Measurements from ENCODE around the gene RNF126.
"Not testable (repeated sequence)": the region's sequence is repeated elsewhere in the genome, so short reads cannot be mapped to it uniquely, and the experiment has no call there.

The RNF126 gene

GRCh38 chr19:610071-610800 lies 52.8 kb downstream of the RNF126 start:
- peak overlapping the region; percentile 61 for H3K4me3 ChIP-seq (ENCODE audit: low read depth, low read length)
- TF ChIP-seq, protein P1, sequence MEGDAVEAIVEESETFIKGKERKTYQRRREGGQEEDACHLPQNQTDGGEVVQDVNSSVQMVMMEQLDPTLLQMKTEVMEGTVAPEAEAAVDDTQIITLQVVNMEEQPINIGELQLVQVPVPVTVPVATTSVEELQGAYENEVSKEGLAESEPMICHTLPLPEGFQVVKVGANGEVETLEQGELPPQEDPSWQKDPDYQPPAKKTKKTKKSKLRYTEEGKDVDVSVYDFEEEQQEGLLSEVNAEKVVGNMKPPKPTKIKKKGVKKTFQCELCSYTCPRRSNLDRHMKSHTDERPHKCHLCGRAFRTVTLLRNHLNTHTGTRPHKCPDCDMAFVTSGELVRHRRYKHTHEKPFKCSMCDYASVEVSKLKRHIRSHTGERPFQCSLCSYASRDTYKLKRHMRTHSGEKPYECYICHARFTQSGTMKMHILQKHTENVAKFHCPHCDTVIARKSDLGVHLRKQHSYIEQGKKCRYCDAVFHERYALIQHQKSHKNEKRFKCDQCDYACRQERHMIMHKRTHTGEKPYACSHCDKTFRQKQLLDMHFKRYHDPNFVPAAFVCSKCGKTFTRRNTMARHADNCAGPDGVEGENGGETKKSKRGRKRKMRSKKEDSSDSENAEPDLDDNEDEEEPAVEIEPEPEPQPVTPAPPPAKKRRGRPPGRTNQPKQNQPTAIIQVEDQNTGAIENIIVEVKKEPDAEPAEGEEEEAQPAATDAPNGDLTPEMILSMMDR (IDR thresholded peaks at IDR 0.05; ENCODE audit: insufficient read depth, low read depth, low read length, missing control alignments): no peak
- peak; percentile 70 for DNase-seq (ENCODE audit: low read depth)

DNA sequence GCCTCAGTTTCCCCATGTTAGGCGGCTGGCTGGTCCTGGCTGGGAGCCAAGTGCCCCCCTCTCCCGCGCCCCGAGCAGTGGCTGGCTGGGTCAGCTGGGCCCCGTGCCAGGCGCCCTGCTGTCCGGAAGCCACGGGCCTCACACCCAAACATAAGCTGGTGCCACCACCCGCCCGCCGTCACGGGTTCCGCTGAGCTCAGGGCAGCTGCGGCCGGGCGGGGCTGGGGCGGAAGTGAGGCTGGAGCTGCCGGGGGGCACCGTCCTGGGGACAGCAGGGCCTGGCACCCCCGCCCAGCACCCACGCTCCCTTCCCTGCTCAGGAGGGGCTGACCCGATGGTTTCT lies 54.0 kb downstream of the RNF126 start:
- DNase-seq (ENCODE audit: low read depth): no peak
- no peak overlapping the region for H3K4me3 ChIP-seq (ENCODE audit: low read depth, low read length)
- TF ChIP-seq, protein P1 (IDR thresholded peaks at IDR 0.05; ENCODE audit: insufficient read depth, low read depth, low read length, missing control alignments): no peak

DNA sequence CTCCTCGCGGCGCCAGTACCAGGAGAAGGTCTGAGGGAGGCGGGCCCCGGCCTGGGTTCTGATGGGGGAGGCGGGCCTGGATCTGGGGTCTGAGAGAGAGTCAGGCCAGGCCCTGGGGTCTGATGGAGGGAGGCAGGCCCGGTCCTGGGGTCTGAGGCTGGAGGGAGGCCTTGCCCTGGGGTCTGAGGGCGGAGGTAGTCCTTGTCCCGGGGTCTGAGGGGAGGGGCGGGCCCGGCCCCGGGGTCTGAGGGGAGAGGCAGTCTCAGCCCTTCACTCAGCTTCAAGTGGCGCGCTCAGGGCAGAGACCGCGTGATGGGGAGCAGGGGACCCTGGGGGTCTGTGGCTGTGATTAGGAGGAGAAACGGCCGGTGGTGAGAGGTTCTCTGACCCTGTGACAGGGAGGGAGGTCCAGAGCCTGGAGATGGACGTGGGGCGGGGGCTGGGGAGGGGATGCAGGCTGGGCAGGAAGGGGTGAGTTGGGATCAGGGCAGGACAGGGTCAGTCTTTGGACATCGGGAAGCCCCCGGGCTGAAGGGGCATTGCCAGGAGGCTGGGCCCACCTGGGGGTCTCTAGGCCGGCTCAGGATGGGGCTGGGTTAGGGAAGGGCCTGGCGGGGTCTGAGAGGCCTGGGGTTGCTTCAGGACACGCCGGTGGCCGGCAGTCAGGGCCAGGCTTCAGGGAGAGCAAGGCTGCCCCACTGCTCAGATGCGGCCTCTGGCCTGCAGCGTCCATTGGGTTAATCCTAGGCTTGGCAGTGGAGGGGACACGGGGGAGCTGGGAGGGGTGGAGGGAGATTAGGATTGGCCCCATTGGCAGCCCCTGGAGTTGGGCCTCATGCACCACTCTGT lies 54.6 kb downstream of the RNF126 start:
- no peak for DNase-seq (ENCODE audit: low read depth)
- no peak overlapping the region for H3K4me3 ChIP-seq (ENCODE audit: low read depth, low read length)
- TF ChIP-seq, protein P1 (IDR thresholded peaks at IDR 0.05; ENCODE audit: insufficient read depth, low read depth, low read length, missing control alignments): no peak

- TF ChIP-seq, protein P1 (IDR thresholded peaks at IDR 0.05; ENCODE audit: insufficient read depth, low read depth, low read length, missing control alignments): no peak
- H3K4me3 ChIP-seq (ENCODE audit: low read depth, low read length): no peak overlapping the region
- DNase-seq (ENCODE audit: low read depth): no peak
Observed at GRCh38 chr19:607301-608154, 55.5 kb downstream of the RNF126 start.

DNA sequence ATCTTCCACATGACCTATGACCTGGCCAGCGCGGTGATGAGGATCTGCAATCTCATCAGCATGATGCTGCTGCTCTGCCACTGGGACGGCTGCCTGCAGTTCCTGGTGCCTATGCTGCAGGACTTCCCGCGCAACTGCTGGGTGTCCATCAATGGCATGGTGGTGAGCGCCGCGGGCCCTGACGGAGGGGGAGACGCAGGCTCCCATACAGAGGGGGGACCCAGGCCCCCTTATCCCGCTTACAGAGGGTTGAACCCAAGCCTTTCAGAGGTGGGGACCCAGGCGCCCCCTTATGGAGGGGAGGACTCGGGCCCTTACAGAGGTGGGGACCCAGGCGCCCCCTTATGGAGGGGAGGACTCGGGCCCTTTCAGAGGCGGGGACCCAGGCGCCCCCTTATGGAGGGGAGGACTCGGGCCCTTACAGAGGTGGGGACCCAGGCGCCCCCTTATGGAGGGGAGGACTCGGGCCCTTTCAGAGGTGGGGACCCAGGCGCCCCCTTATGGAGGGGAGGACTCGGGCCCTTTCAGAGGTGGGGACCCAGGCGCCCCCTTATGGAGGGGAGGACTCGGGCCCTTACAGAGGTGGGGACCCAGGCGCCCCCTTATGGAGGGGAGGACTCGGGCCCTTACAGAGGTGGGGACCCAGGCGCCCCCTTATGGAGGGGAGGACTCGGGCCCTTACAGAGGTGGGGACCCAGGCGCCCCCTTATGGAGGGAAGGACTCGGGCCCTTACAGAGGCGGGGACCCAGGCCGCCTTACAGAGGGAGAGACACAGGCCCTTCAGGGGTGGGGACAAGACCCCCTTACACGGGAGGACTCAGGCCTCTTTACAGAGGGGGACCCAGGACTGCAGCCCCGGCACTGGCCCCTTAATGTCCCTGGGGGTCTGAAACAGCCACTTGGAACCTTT lies 57.7 kb downstream of the RNF126 start:
- peak; percentile 35 for DNase-seq (ENCODE audit: low read depth)

GRCh38 chr19:604355-604754 lies 58.7 kb downstream of the RNF126 start:
- H3K4me3 ChIP-seq (ENCODE audit: low read depth, low read length): no peak overlapping the region
- TF ChIP-seq, protein P1 (IDR thresholded peaks at IDR 0.05; ENCODE audit: insufficient read depth, low read depth, low read length, missing control alignments): no peak
- peak; percentile 65 for DNase-seq (ENCODE audit: low read depth)

More for the DNA sequence above, 57.7 kb downstream of the RNF126 start:
- not testable (repeated sequence) for H3K4me3 ChIP-seq (ENCODE audit: low read depth, low read length)

- not testable (repeated sequence) for H3K4me3 ChIP-seq (ENCODE audit: low read depth, low read length); DNase-seq (ENCODE audit: low read depth)
Observed at GRCh38 chr19:603779-604178, 59.2 kb downstream of the RNF126 start.

DNA sequence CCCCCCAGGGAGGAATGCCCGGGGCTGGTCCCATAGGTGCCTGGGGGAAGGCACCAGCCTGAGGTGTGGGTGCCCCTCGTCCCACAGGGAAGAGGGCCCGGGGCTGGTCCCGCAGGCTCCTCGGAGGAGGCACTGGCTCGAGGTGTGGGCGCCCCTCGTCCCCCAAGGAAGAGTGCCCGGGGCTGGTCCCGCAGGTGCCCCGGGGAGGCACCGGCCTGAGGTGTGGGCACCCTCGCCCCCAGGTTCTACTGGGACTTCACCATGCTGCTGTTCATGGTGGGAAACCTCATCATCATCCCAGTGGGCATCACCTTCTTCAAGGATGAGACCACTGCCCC lies 59.7 kb downstream of the RNF126 start:
- not testable (repeated sequence) for DNase-seq (ENCODE audit: low read depth); H3K4me3 ChIP-seq (ENCODE audit: low read depth, low read length)
